ENCODE measurements around the gene FBXL7. TPM values are rescaled to one million over a fixed set of nuclear protein-coding genes. Genes with fewer than 3 reads are reported as not detected.
A peak's percentile ranks its signal among the peaks of the same experiment; 100 is the strongest.

The FBXL7 gene
- total and polyA plus RNA-seq, 3 experiments from 2014 or later, result not detected

GRCh38 chr5:15533129-15533893, 33.3 kb downstream of the FBXL7 start:
- CTCF ChIA-PET, result no interaction called here
- no peaks in the 10 kb centered on the region for H3K27me3 ChIP-seq (ENCODE audit: insufficient read depth, low read length, poor library complexity, severe bottlenecking)
- DNase-seq, result no peak
- no peaks in the 10 kb centered on the region for H3K36me3 ChIP-seq (ENCODE audit: insufficient read depth, low read length)
- no peaks in the 10 kb centered on the region for H3K4me1 ChIP-seq (ENCODE audit: insufficient read depth, low read length)
- Mint-ChIP-seq H3K9me3 (peaks cover 4 to 20% (median 5%) of the 10 kb centered on the region in 5 donors), H3K4me1 (no peaks in the 10 kb centered on the region), H3K27ac (peak overlapping the region in 1 of 8 donors; percentile 0), H3K27me3 (no peaks in the 10 kb centered on the region), H3K4me3 (no peak overlapping the region), H3K36me3 (no peaks in the 10 kb centered on the region)
- H3K4me3 ChIP-seq (ENCODE audit: low read length), result no peak overlapping the region
- no peaks in the 10 kb centered on the region for H3K9me3 ChIP-seq (ENCODE audit: low read length)
- H3K27ac ChIP-seq (ENCODE audit: low read depth, low read length), result no peak overlapping the region
- POLR2A ChIA-PET, result no interaction called here

GRCh38 chr5:15535938-15536337, 36.0 kb downstream of the FBXL7 start:
- Histone ChIP-seq H3K4me1 (ENCODE audit: insufficient read depth, low read length) (no peaks in the 10 kb centered on the region), H3K36me3 (ENCODE audit: insufficient read depth, low read length) (no peaks in the 10 kb centered on the region), H3K9me3 (ENCODE audit: low read length) (no peaks in the 10 kb centered on the region), H3K27me3 (ENCODE audit: insufficient read depth, low read length, poor library complexity, severe bottlenecking) (no peaks in the 10 kb centered on the region), H3K4me3 (ENCODE audit: low read length) (no peak overlapping the region), H3K27ac (ENCODE audit: low read depth, low read length) (no peak overlapping the region)
- DNase-seq, result no peak
- Mint-ChIP-seq H3K9me3 (peaks cover 4 to 16% (median 6%) of the 10 kb centered on the region in 5 donors), H3K4me3 (no peak overlapping the region), H3K27me3 (no peaks in the 10 kb centered on the region), H3K4me1 (no peaks in the 10 kb centered on the region), H3K36me3 (no peaks in the 10 kb centered on the region), H3K27ac (no peak overlapping the region)
- CTCF ChIA-PET, result no interaction called here
- POLR2A ChIA-PET, result no interaction called here

GRCh38 chr5:15538516-15538915, 38.5 kb downstream of the FBXL7 start:
- H3K9me3 Mint-ChIP-seq, result peaks cover 1 to 11% (median 4%) of the 10 kb centered on the region in 5 donors
- Histone ChIP-seq H3K4me3 (ENCODE audit: low read length) (no peak overlapping the region), H3K9me3 (ENCODE audit: low read length) (no peaks in the 10 kb centered on the region), H3K27me3 (ENCODE audit: insufficient read depth, low read length, poor library complexity, severe bottlenecking) (no peaks in the 10 kb centered on the region), H3K4me1 (ENCODE audit: insufficient read depth, low read length) (no peaks in the 10 kb centered on the region), H3K36me3 (ENCODE audit: insufficient read depth, low read length) (no peaks in the 10 kb centered on the region), H3K27ac (ENCODE audit: low read depth, low read length) (no peak overlapping the region)
- H3K27ac Mint-ChIP-seq, result no peak overlapping the region
- no peaks in the 10 kb centered on the region for H3K27me3 Mint-ChIP-seq
- ChIA-PET CTCF (no interaction called here), POLR2A (no interaction called here)
- H3K4me1 Mint-ChIP-seq, result no peaks in the 10 kb centered on the region
- H3K36me3 Mint-ChIP-seq, result no peaks in the 10 kb centered on the region
- DNase-seq, result no peak
- no peak overlapping the region for H3K4me3 Mint-ChIP-seq

GRCh38 chr5:15539951-15540350, 40.0 kb downstream of the FBXL7 start:
- Histone ChIP-seq H3K27me3 (ENCODE audit: insufficient read depth, low read length, poor library complexity, severe bottlenecking) (no peaks in the 10 kb centered on the region), H3K27ac (ENCODE audit: low read depth, low read length) (no peak overlapping the region), H3K4me1 (ENCODE audit: insufficient read depth, low read length) (no peaks in the 10 kb centered on the region), H3K4me3 (ENCODE audit: low read length) (no peak overlapping the region), H3K36me3 (ENCODE audit: insufficient read depth, low read length) (no peaks in the 10 kb centered on the region), H3K9me3 (ENCODE audit: low read length) (no peaks in the 10 kb centered on the region)
- H3K9me3 Mint-ChIP-seq, result peaks cover under 1 to 11% (median 4%) of the 10 kb centered on the region in 5 donors
- H3K36me3 Mint-ChIP-seq, result no peaks in the 10 kb centered on the region
- no peak for DNase-seq
- no peak overlapping the region for H3K4me3 Mint-ChIP-seq
- CTCF ChIA-PET, result no interaction called here
- no peaks in the 10 kb centered on the region for H3K4me1 Mint-ChIP-seq
- no peak overlapping the region for H3K27ac Mint-ChIP-seq
- POLR2A ChIA-PET, result no interaction called here
- no peaks in the 10 kb centered on the region for H3K27me3 Mint-ChIP-seq

GRCh38 chr5:15544039-15544438, 44.1 kb downstream of the FBXL7 start:
- ChIA-PET CTCF (no interaction called here), POLR2A (no interaction called here)
- H3K27me3 Mint-ChIP-seq, result no peaks in the 10 kb centered on the region

GRCh38 chr5:15545082-15545481, 45.1 kb downstream of the FBXL7 start:
- no peaks in the 10 kb centered on the region for H3K9me3 ChIP-seq (ENCODE audit: low read length)
- ChIA-PET CTCF (no interaction called here), POLR2A (no interaction called here)
- no peaks in the 10 kb centered on the region for H3K36me3 ChIP-seq (ENCODE audit: insufficient read depth, low read length)
- Mint-ChIP-seq H3K27ac (no peak overlapping the region), H3K36me3 (no peaks in the 10 kb centered on the region), H3K4me3 (no peak overlapping the region), H3K9me3 (peaks cover 0 to 5% (median 3%) of the 10 kb centered on the region in 5 donors), H3K27me3 (no peaks in the 10 kb centered on the region), H3K4me1 (no peaks in the 10 kb centered on the region)
- no peaks in the 10 kb centered on the region for H3K4me1 ChIP-seq (ENCODE audit: insufficient read depth, low read length)
- H3K27ac ChIP-seq (ENCODE audit: low read depth, low read length), result no peak overlapping the region
- H3K27me3 ChIP-seq (ENCODE audit: insufficient read depth, low read length, poor library complexity, severe bottlenecking), result no peaks in the 10 kb centered on the region
- DNase-seq, result no peak
- H3K4me3 ChIP-seq (ENCODE audit: low read length), result no peak overlapping the region

More at GRCh38 chr5:15544039-15544438, 44.1 kb downstream of the FBXL7 start:
- no peak for DNase-seq
- no peak overlapping the region for H3K27ac ChIP-seq (ENCODE audit: low read depth, low read length)
- no peaks in the 10 kb centered on the region for H3K36me3 Mint-ChIP-seq
- H3K27me3 ChIP-seq (ENCODE audit: insufficient read depth, low read length, poor library complexity, severe bottlenecking), result no peaks in the 10 kb centered on the region
- no peak overlapping the region for H3K4me3 ChIP-seq (ENCODE audit: low read length)
- peaks cover 0 to 5% (median 3%) of the 10 kb centered on the region in 5 donors for H3K9me3 Mint-ChIP-seq
- no peaks in the 10 kb centered on the region for H3K4me1 ChIP-seq (ENCODE audit: insufficient read depth, low read length)
- H3K4me1 Mint-ChIP-seq, result no peaks in the 10 kb centered on the region
- no peaks in the 10 kb centered on the region for H3K9me3 ChIP-seq (ENCODE audit: low read length)
- no peak overlapping the region for H3K4me3 Mint-ChIP-seq
- no peaks in the 10 kb centered on the region for H3K36me3 ChIP-seq (ENCODE audit: insufficient read depth, low read length)
- no peak overlapping the region for H3K27ac Mint-ChIP-seq

- peaks cover 0 to 8% (median 3%) of the 10 kb centered on the region in 5 donors for H3K9me3 Mint-ChIP-seq
- H3K4me3 Mint-ChIP-seq, result no peak overlapping the region
- no peaks in the 10 kb centered on the region for H3K4me1 Mint-ChIP-seq
- no peaks in the 10 kb centered on the region for H3K36me3 ChIP-seq (ENCODE audit: insufficient read depth, low read length)
- H3K27ac Mint-ChIP-seq, result no peak overlapping the region
- no peak overlapping the region for H3K4me3 ChIP-seq (ENCODE audit: low read length)
- H3K4me1 ChIP-seq (ENCODE audit: insufficient read depth, low read length), result no peaks in the 10 kb centered on the region
- no peak overlapping the region for H3K27ac ChIP-seq (ENCODE audit: low read depth, low read length)
- no peaks in the 10 kb centered on the region for H3K27me3 Mint-ChIP-seq
- no peak for DNase-seq
- ChIA-PET CTCF (no interaction called here), POLR2A (no interaction called here)
- no peaks in the 10 kb centered on the region for H3K9me3 ChIP-seq (ENCODE audit: low read length)
- H3K36me3 Mint-ChIP-seq, result peaks cover 0 to 2% (median 0%) of the 10 kb centered on the region in 3 donors
- no peaks in the 10 kb centered on the region for H3K27me3 ChIP-seq (ENCODE audit: insufficient read depth, low read length, poor library complexity, severe bottlenecking)
Observed at GRCh38 chr5:15547261-15547839, 47.4 kb downstream of the FBXL7 start.

GRCh38 chr5:15549961-15550360, 50.0 kb downstream of the FBXL7 start:
- Mint-ChIP-seq H3K36me3 (peaks cover 0 to 2% (median 0%) of the 10 kb centered on the region in 3 donors), H3K4me1 (no peaks in the 10 kb centered on the region), H3K27ac (peak overlapping the region in 1 of 8 donors; percentile 35), H3K27me3 (no peaks in the 10 kb centered on the region), H3K9me3 (peaks cover 1 to 10% (median 4%) of the 10 kb centered on the region in 5 donors), H3K4me3 (no peak overlapping the region)
- CTCF ChIA-PET, result no interaction called here
- Histone ChIP-seq H3K36me3 (ENCODE audit: insufficient read depth, low read length) (no peaks in the 10 kb centered on the region), H3K4me1 (ENCODE audit: insufficient read depth, low read length) (no peaks in the 10 kb centered on the region), H3K27ac (ENCODE audit: low read depth, low read length) (no peak overlapping the region), H3K9me3 (ENCODE audit: low read length) (no peaks in the 10 kb centered on the region), H3K4me3 (ENCODE audit: low read length) (no peak overlapping the region), H3K27me3 (ENCODE audit: insufficient read depth, low read length, poor library complexity, severe bottlenecking) (no peaks in the 10 kb centered on the region)
- POLR2A ChIA-PET, result no interaction called here
- DNase-seq, result no peak
